Measurements from ENCODE around the gene PLEKHM1. TPM values are rescaled to one million over a fixed set of nuclear protein-coding genes. Genes with fewer than 3 reads are reported as not detected.
"Not testable (repeated sequence)": the region's sequence is repeated elsewhere in the genome, so short reads cannot be mapped to it uniquely, and the experiment has no call there.

The PLEKHM1 gene
- polyA plus RNA-seq, 1 experiment, result 18.2 TPM

DNA sequence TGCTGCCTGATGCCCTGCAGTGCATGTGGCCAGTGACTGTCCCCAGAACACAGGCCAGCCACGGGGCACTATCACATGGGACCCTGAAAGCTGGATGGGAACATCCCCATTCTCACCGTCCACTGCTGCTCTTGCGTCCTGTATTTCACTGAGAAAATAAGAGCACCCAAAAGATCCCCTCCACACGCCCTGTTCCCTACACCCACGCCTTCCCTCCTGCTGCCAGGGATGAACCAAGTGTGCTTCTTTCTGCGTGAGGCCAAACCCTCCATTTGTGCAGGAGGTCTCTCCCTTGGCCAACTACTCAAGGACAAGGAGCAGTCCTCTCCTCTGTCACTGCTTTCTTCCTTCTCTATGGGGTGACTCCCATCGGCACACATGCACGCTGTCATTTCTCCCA, 36.2 kb downstream of the PLEKHM1 start:
- H3K27me3 ChIP-seq (ENCODE audit: control insufficient read depth, insufficient read depth, low read length); H3K9me3 ChIP-seq (ENCODE audit: control insufficient read depth, insufficient read depth, low read length); H3K27ac ChIP-seq (ENCODE audit: low read depth, low read length); H3K4me3 ChIP-seq (ENCODE audit: low read depth, low read length); DNase-seq (ENCODE audit: low read depth, low spot score); CTCF ChIA-PET; POLR2A ChIA-PET: not testable (repeated sequence)

DNA sequence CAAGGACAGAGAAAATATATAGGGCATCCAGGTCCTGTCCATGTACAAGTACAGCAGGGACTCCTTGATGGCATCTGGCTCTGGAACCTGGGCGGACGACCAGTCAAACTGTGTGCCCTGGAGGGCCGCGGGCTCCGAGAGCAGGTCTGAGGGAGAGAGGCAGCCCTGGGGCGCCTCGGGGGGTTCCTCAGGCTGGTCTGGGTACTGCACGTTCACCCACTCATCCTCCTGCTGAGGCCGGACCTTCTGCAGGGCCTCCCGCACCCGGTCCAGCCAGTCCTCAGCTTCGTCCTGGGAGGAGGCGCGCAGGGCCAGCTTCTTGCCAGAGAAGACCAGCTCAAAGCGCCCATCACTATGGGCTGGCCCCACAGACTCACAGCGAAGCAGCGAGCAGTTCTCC, 36.8 kb downstream of the PLEKHM1 start:
- H3K27ac ChIP-seq (ENCODE audit: low read depth, low read length); H3K27me3 ChIP-seq (ENCODE audit: control insufficient read depth, insufficient read depth, low read length); POLR2A ChIA-PET; DNase-seq (ENCODE audit: low read depth, low spot score); H3K9me3 ChIP-seq (ENCODE audit: control insufficient read depth, insufficient read depth, low read length); CTCF ChIA-PET; H3K4me3 ChIP-seq (ENCODE audit: low read depth, low read length): not testable (repeated sequence)

GRCh38 chr17:45453225-45453534, 37.3 kb downstream of the PLEKHM1 start:
- H3K4me3 ChIP-seq (ENCODE audit: low read depth, low read length); H3K9me3 ChIP-seq (ENCODE audit: control insufficient read depth, insufficient read depth, low read length); CTCF ChIA-PET; DNase-seq (ENCODE audit: low read depth, low spot score); H3K27ac ChIP-seq (ENCODE audit: low read depth, low read length); H3K27me3 ChIP-seq (ENCODE audit: control insufficient read depth, insufficient read depth, low read length); POLR2A ChIA-PET: not testable (repeated sequence)

DNA sequence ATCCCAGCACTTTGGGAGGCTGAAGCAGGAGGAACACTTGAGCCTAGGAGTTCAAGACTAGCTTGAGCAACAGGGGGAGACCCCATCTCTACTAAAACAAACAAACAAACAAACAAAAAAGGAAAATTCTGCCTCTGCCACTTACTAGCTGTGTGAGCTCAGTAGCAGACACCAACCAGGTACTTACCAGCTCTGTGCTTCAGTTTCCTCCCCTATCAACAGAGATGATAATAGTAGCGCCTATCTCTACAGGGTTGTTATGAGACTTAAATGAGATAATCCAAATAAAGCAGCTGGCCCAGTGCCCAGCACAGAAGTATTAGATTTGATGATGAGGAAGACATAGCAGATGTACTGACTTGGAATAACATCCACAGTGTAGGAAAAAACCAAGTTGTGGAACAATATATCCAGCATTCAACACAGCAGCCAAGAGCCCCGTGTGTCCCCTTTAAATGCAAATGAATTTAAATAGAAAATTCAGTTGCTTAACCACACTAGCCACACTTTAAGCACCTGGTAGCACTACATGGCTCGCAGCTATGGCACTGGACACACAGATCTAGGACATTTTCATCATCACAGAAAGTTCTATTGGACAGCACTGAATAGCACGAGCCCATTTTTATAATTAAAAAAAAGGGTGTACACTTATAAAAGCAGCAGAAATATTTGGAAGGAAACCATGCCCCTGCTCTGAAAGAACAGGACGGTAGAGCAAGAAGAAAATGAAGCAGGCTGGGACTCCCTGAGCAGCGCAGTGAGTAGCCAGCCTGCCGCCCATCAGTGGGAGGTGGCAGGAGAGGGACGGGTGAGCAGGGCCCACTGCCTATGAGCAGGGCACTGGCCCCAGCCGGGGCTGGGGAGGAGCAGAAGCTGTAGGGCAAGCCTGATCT, 37.9 kb downstream of the PLEKHM1 start:
- CTCF ChIA-PET; DNase-seq (ENCODE audit: low read depth, low spot score); H3K4me3 ChIP-seq (ENCODE audit: low read depth, low read length); H3K27ac ChIP-seq (ENCODE audit: low read depth, low read length); H3K9me3 ChIP-seq (ENCODE audit: control insufficient read depth, insufficient read depth, low read length); H3K27me3 ChIP-seq (ENCODE audit: control insufficient read depth, insufficient read depth, low read length); POLR2A ChIA-PET: not testable (repeated sequence)

- DNase-seq (ENCODE audit: low read depth, low spot score); POLR2A ChIA-PET; H3K4me3 ChIP-seq (ENCODE audit: low read depth, low read length); H3K27ac ChIP-seq (ENCODE audit: low read depth, low read length); H3K9me3 ChIP-seq (ENCODE audit: control insufficient read depth, insufficient read depth, low read length); H3K27me3 ChIP-seq (ENCODE audit: control insufficient read depth, insufficient read depth, low read length); CTCF ChIA-PET: not testable (repeated sequence)
Measured at GRCh38 chr17:45451660-45452059, 38.9 kb downstream of the PLEKHM1 start.

- Histone ChIP-seq H3K9me3 (ENCODE audit: control insufficient read depth, insufficient read depth, low read length) (no peaks in the 10 kb centered on the region), H3K27ac (ENCODE audit: low read depth, low read length) (no peak overlapping the region), H3K4me3 (ENCODE audit: low read depth, low read length) (no peak overlapping the region), H3K27me3 (ENCODE audit: control insufficient read depth, insufficient read depth, low read length) (no peaks in the 10 kb centered on the region)
- TF ChIP-seq, protein P1, sequence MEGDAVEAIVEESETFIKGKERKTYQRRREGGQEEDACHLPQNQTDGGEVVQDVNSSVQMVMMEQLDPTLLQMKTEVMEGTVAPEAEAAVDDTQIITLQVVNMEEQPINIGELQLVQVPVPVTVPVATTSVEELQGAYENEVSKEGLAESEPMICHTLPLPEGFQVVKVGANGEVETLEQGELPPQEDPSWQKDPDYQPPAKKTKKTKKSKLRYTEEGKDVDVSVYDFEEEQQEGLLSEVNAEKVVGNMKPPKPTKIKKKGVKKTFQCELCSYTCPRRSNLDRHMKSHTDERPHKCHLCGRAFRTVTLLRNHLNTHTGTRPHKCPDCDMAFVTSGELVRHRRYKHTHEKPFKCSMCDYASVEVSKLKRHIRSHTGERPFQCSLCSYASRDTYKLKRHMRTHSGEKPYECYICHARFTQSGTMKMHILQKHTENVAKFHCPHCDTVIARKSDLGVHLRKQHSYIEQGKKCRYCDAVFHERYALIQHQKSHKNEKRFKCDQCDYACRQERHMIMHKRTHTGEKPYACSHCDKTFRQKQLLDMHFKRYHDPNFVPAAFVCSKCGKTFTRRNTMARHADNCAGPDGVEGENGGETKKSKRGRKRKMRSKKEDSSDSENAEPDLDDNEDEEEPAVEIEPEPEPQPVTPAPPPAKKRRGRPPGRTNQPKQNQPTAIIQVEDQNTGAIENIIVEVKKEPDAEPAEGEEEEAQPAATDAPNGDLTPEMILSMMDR (IDR thresholded peaks at IDR 0.05; ENCODE audit: low read depth, low read length), result 0 out of 2 replicates have a peak, but pooled peaks have one; percentile 8
- no peak for DNase-seq (ENCODE audit: low read depth, low spot score)
- CTCF ChIA-PET, result no interaction called here
- POLR2A ChIA-PET, result no interaction called here
Measured at GRCh38 chr17:45451131-45451530, 39.4 kb downstream of the PLEKHM1 start.

GRCh38 chr17:45449708-45450329, 40.7 kb downstream of the PLEKHM1 start:
- H3K27me3 ChIP-seq (ENCODE audit: control insufficient read depth, insufficient read depth, low read length); CTCF ChIA-PET; H3K4me3 ChIP-seq (ENCODE audit: low read depth, low read length); H3K27ac ChIP-seq (ENCODE audit: low read depth, low read length); POLR2A ChIA-PET; DNase-seq (ENCODE audit: low read depth, low spot score); H3K9me3 ChIP-seq (ENCODE audit: control insufficient read depth, insufficient read depth, low read length): not testable (repeated sequence)

- H3K9me3 ChIP-seq (ENCODE audit: control insufficient read depth, insufficient read depth, low read length); DNase-seq (ENCODE audit: low read depth, low spot score); H3K27ac ChIP-seq (ENCODE audit: low read depth, low read length); POLR2A ChIA-PET; H3K4me3 ChIP-seq (ENCODE audit: low read depth, low read length); H3K27me3 ChIP-seq (ENCODE audit: control insufficient read depth, insufficient read depth, low read length); CTCF ChIA-PET: not testable (repeated sequence)
Measured at GRCh38 chr17:45449260-45449659, 41.3 kb downstream of the PLEKHM1 start.

- DNase-seq (ENCODE audit: low read depth, low spot score); POLR2A ChIA-PET; H3K27ac ChIP-seq (ENCODE audit: low read depth, low read length); H3K4me3 ChIP-seq (ENCODE audit: low read depth, low read length); CTCF ChIA-PET; H3K9me3 ChIP-seq (ENCODE audit: control insufficient read depth, insufficient read depth, low read length); H3K27me3 ChIP-seq (ENCODE audit: control insufficient read depth, insufficient read depth, low read length): not testable (repeated sequence)
Measured at GRCh38 chr17:45448483-45448882, 42.0 kb downstream of the PLEKHM1 start.

- H3K27me3 ChIP-seq (ENCODE audit: control insufficient read depth, insufficient read depth, low read length); H3K9me3 ChIP-seq (ENCODE audit: control insufficient read depth, insufficient read depth, low read length); DNase-seq (ENCODE audit: low read depth, low spot score); CTCF ChIA-PET; POLR2A ChIA-PET; H3K27ac ChIP-seq (ENCODE audit: low read depth, low read length); H3K4me3 ChIP-seq (ENCODE audit: low read depth, low read length): not testable (repeated sequence)
Measured at GRCh38 chr17:45448066-45448465, 42.5 kb downstream of the PLEKHM1 start.

DNA sequence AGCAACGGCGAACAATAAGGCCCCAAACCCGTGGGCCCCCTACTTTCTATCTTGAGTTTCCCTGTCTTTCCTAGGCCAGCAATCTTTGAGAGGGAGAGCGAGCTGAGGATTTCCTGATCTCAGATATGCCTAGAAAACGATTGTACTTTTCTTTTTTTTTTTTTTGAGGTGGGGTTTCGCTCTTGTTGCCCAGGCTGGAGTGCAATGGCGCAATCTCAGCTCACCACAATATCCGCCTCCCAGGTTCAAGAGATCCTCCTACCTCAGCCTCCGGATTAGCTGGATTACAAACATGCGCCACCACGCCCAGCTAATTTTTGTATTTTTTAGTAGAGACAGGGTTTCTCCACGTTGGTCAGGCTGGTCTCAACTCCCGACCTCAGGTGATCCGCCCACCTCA, 42.9 kb downstream of the PLEKHM1 start:
- POLR2A ChIA-PET; CTCF ChIA-PET; H3K4me3 ChIP-seq (ENCODE audit: low read depth, low read length); H3K9me3 ChIP-seq (ENCODE audit: control insufficient read depth, insufficient read depth, low read length); DNase-seq (ENCODE audit: low read depth, low spot score); H3K27ac ChIP-seq (ENCODE audit: low read depth, low read length); H3K27me3 ChIP-seq (ENCODE audit: control insufficient read depth, insufficient read depth, low read length): not testable (repeated sequence)
